ENCODE results near the gene PLEKHM2. TPM values are rescaled to one million over a fixed set of nuclear protein-coding genes. Genes with fewer than 3 reads are reported as not detected.
A peak's percentile ranks its signal among the peaks of the same experiment; 100 is the strongest.

Gene PLEKHM2
- total and polyA plus RNA-seq, 2 of the 8 experiments (the other 6 are each of a cell fraction or from before 2014, with no cell fraction given), result 38.3 to 47.6 TPM

- TF ChIP-seq BCL11A (IDR thresholded peaks at IDR 0.05; ENCODE audit: low read depth in 2 of 2, low read length in 2 of 2), result no peak
- no peak for TF ChIP-seq BRCA1 (IDR thresholded peaks at IDR 0.05; ENCODE audit: low read depth, low read length)
- no peak for TF ChIP-seq EP300 (IDR thresholded peaks at IDR 0.05; ENCODE audit: borderline replicate concordance in 1 of 2, low read depth in 2 of 2, low read length in 2 of 2)
- no peak for TF ChIP-seq SP1 (IDR thresholded peaks at IDR 0.05; ENCODE audit: low read depth, low read length)
- no peak for TF ChIP-seq NANOG (IDR thresholded peaks at IDR 0.05; ENCODE audit: insufficient read depth, low read depth, low read length, poor library complexity, severe bottlenecking)
- TF ChIP-seq E2F6 (IDR thresholded peaks at IDR 0.05), result no peak
- peak; percentile 46; the same call in 1 of the 2 replicates for TF ChIP-seq KDM1A (IDR thresholded peaks at IDR 0.05; ENCODE audit: borderline replicate concordance, low read length)
- TF ChIP-seq SUZ12 (IDR thresholded peaks at IDR 0.05; ENCODE audit: low read length), result no peak
- no peaks in the 10 kb centered on the region for H4K20me1 ChIP-seq (replicated peaks in 1 of 2; ENCODE audit: control insufficient read depth in 1 of 2, insufficient read depth in 2 of 2, low read length in 2 of 2)
- CTCF ChIA-PET (ENCODE audit: partially characterized antibody), result interaction anchor here (0.6 to 1.4 kb wide), 6 partner anchors 10 to 159 kb away, joined by 3 read pairs; no protein-coding TSS in a partner anchor
- FAIRE-seq (no peak), DNase-seq (ENCODE audit: low read depth in 1 of 2, low spot score in 2 of 2) (no peak)
- no peaks in the 10 kb centered on the region for H3K36me3 ChIP-seq (ENCODE audit: control insufficient read depth in 2 of 4, insufficient read depth in 4 of 4, low read length in 3 of 4)
- H3K4me3 ChIP-seq (ENCODE audit: extremely low read depth in 1 of 4, insufficient read depth in 2 of 4, low read depth in 3 of 4, low read length in 4 of 4), result no peak overlapping the region
- no peaks in the 10 kb centered on the region for H3K79me1 ChIP-seq (ENCODE audit: low read depth, low read length)
- peaks cover 0 to 7% (median 3%) of the 10 kb centered on the region in 4 experiments; a peak in 5 of 7 replicates for H3K4me1 ChIP-seq (replicated peaks in 1 of 4; ENCODE audit: control insufficient read depth in 3 of 4, insufficient read depth in 4 of 4, low read length in 3 of 4)
- no peak overlapping the region for H3K56ac ChIP-seq (replicated peaks; ENCODE audit: insufficient read length, low read depth, low read length)
- no peak overlapping the region for H4K5ac ChIP-seq (ENCODE audit: insufficient read length, low read depth, low read length)
- H2BK5ac ChIP-seq (ENCODE audit: low read depth, low read length), result peak overlapping the region; percentile 78; the same call in 1 of the 2 replicates
- H2BK12ac ChIP-seq (ENCODE audit: low read depth, low read length), result peak overlapping the region; percentile 60; the same call in 1 of the 2 replicates
- no peak overlapping the region for H3K9ac ChIP-seq (replicated peaks in 1 of 4; ENCODE audit: extremely low read depth in 1 of 4, low read depth in 3 of 4, low read length in 3 of 4)
- peak overlapping the region; percentile 62; the same call in 1 of the 2 replicates for H4K8ac ChIP-seq (ENCODE audit: extremely low read depth, insufficient read depth, low read length)
- H3K27ac ChIP-seq (ENCODE audit: low read depth, low read length), result no peak overlapping the region
- H4K91ac ChIP-seq (replicated peaks; ENCODE audit: insufficient read length, low read length), result peak overlapping the region; percentile 29
- no peaks in the 10 kb centered on the region for H3K79me2 ChIP-seq (ENCODE audit: control insufficient read depth in 1 of 2, insufficient read depth in 2 of 2, low read length in 2 of 2)
- H3K27me3 ChIP-seq (replicated peaks in 1 of 4; ENCODE audit: control insufficient read depth in 3 of 4, extremely low read depth in 1 of 4, insufficient read depth in 3 of 4, low read length in 3 of 4), result no peaks in the 10 kb centered on the region
- no peak overlapping the region for H2AK5ac ChIP-seq (ENCODE audit: low read depth, low read length)
- H2BK20ac ChIP-seq (ENCODE audit: low read length), result 0 out of 2 replicates have a peak overlapping the region, but pooled peaks have one; percentile 34
- no peak overlapping the region for H3K23ac ChIP-seq (ENCODE audit: insufficient read length)
- H3K23me2 ChIP-seq (ENCODE audit: low read depth, low read length), result 0 out of 2 replicates have a peak, but pooled peaks cover under 1% of the 10 kb centered on the region
- peak overlapping the region; percentile 53; the same call in 1 of the 2 replicates for H3K18ac ChIP-seq (ENCODE audit: extremely low read depth, low read length)
- H2AFZ ChIP-seq (ENCODE audit: low read length), result 0 out of 2 replicates have a peak overlapping the region, but pooled peaks have one; percentile 11
- H3K14ac ChIP-seq (ENCODE audit: insufficient read length), result no peak overlapping the region
- no peak overlapping the region for H3K4me2 ChIP-seq (ENCODE audit: insufficient read depth in 1 of 2, low read depth in 2 of 2, low read length in 2 of 2)
- no peaks in the 10 kb centered on the region for H3K9me3 ChIP-seq (ENCODE audit: insufficient read depth in 2 of 2, low read depth in 1 of 2, low read length in 1 of 2)
- POLR2A ChIA-PET (ENCODE audit: partially characterized antibody), result interaction anchor here (0.9 to 3.3 kb wide), 5 partner anchors 11 to 162 kb away, joined by 3 to 14 read pairs (median 3); partner anchors contain the start of genes FBLIM1 and SLC25A34
- H2BK15ac ChIP-seq (ENCODE audit: low read length), result no peak overlapping the region
- no peak overlapping the region for H2BK120ac ChIP-seq (replicated peaks; ENCODE audit: low read depth, low read length)
- no peak overlapping the region for H3K4ac ChIP-seq (replicated peaks; ENCODE audit: insufficient read length, low read depth, low read length)
- 92% methylated on average over 10 of the region's 10 CpGs; no CpG with 5 or more reads in 1 of the 2 experiments for WGBS, 2 experiments (ENCODE audit: extremely low coverage in 1 of 2, insufficient coverage in 1 of 2, insufficient read length in 1 of 2, insufficient replicate concordance in 2 of 2, low coverage in 1 of 2, low lambda C conversion rate in 2 of 2, missing lambda C conversion rate in 1 of 2)
These were observed 64.7 kb downstream of the PLEKHM2 start for GRCh38 chr1:15748690-15749398.

Data from H1 (cell line).